Mesothelial cell of epicardium (in vitro differentiated cells): ENCODE results near the gene TDRD12. TPM values are rescaled to one million over a fixed set of nuclear protein-coding genes. Genes with fewer than 3 reads are reported as not detected.

ENCODE experiments used
- DNase-seq, 2 experiments: peaks; one replicate each; pipeline ENCODE4 v3.0.0; 2021; ENCODE audit warnings: low spot score in 2 of 2; ENCODE audit not compliant: unreplicated experiment in 2 of 2
- H3K27ac Mint-ChIP-seq: 2 replicates; pipeline ENCODE4 v1.8.0; 2021; ENCODE audit warnings: mixed read lengths
- H3K27me3 Mint-ChIP-seq: 2 replicates; pipeline ENCODE4 v1.8.0; 2021; ENCODE audit warnings: low read depth, mixed read lengths
- H3K36me3 Mint-ChIP-seq: 2 replicates; pipeline ENCODE4 v1.8.0; 2021; ENCODE audit warnings: mixed read lengths
- H3K4me1 Mint-ChIP-seq: 2 replicates; pipeline ENCODE4 v1.8.0; 2021; ENCODE audit warnings: mixed read lengths
- H3K4me3 Mint-ChIP-seq: 2 replicates; pipeline ENCODE4 v1.8.0; 2021; ENCODE audit warnings: mild to moderate bottlenecking, moderate library complexity, mixed read lengths
- H3K9me3 Mint-ChIP-seq: 2 replicates; pipeline ENCODE4 v1.8.0; 2021; ENCODE audit warnings: mixed read lengths
- total RNA-seq: library from RNA; stranded (reverse); gene quantifications from 3 replicates; pipeline ENCODE4 v1.2.1, GENCODE V29; 2021
- TF ChIP-seq, protein P1 (sequence below): fragments of 200-600 bp; sonication (generic); IDR thresholded peaks from one replicate; pipeline ENCODE4 v1.5.0; 2021; ENCODE audit warnings: antibody characterized with exemption; ENCODE audit not compliant: unreplicated experiment

The TDRD12 gene
- total RNA-seq, 1 donor from 2014 or later: 0.63 TPM

DNA sequence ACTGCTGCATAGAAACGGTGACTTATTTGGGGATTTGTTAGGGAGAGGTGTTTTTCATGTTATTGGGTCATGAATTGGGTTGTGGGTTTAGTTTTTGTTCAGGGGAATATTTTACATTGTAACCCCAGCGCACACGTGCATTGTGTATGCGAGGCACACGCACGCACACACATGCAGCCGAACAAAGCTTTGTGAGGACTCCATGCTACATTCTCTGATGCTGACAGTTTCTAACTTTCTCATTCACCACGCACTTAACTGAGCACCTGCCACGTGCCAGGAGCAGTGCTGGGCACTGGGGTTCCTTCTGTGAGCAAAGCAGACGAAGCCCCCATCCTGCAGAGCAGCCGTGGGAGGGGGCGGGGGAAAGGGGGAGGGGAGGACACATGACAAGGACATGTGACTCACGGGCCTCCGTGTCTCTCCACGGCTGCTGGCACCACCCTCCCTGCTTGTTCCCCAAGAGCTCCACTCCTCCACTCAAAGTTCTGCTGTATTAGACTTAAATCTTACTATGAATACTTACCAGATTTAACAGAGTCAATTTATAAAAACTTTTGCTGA is 94.4 kb downstream of the TDRD12 start:
- DNase-seq: no peak
- Mint-ChIP-seq H3K4me1 (peaks cover 3% of the 10 kb centered on the region), H3K4me3 (no peak overlapping the region), H3K27me3 (peaks cover 4% of the 10 kb centered on the region), H3K27ac (no peak overlapping the region), H3K36me3 (no peaks in the 10 kb centered on the region), H3K9me3 (no peaks in the 10 kb centered on the region)
- TF ChIP-seq, protein P1, sequence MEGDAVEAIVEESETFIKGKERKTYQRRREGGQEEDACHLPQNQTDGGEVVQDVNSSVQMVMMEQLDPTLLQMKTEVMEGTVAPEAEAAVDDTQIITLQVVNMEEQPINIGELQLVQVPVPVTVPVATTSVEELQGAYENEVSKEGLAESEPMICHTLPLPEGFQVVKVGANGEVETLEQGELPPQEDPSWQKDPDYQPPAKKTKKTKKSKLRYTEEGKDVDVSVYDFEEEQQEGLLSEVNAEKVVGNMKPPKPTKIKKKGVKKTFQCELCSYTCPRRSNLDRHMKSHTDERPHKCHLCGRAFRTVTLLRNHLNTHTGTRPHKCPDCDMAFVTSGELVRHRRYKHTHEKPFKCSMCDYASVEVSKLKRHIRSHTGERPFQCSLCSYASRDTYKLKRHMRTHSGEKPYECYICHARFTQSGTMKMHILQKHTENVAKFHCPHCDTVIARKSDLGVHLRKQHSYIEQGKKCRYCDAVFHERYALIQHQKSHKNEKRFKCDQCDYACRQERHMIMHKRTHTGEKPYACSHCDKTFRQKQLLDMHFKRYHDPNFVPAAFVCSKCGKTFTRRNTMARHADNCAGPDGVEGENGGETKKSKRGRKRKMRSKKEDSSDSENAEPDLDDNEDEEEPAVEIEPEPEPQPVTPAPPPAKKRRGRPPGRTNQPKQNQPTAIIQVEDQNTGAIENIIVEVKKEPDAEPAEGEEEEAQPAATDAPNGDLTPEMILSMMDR: no peak

DNA sequence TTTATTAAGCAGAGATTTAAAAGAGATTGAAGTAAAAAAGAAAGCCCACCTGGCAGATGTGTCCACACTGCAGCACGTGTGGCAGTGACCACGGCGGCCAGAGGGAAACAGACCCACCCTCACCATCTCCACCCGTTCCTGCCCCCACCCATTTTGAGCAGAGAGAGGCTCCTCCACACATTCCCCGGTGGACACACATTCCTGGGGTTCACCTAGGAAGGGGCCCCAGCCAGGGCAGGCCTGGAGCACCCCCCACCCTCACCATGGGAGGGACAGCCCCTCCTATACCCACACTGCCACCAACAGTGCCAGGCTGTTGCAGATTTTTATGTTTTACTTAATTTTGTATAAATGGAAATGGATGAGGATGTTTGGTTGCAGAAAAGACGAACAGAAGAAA is 95.1 kb downstream of the TDRD12 start:
- DNase-seq: no peak
- no peak overlapping the region for H3K27ac Mint-ChIP-seq

DNA sequence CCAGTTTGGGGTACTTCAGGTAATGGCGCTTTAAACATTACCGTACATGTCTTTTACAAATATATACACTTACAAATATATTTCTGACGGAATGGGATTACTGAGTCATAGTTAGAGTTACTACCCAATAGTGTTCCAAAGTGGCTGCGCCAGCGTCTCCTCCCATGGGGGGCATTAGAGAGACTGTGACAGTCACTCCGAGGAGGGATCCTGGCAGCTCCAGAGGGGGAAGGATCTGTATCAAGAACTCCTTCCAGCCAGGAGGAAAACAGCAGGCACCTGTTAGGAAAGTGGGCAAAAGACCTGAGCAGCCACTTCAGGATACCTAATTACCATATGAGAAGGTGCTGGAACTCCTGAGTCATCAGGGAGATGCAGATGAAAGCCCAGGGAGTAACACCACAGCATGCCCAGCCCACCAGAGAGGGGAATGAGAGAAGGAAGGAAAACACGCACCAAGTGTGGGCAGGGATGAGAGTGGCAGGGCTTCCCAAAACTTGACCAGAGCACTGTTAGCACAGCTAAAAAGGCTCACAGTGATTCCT is 97.1 kb downstream of the TDRD12 start:
- DNase-seq: no peak
- H3K9me3 Mint-ChIP-seq: no peaks in the 10 kb centered on the region
- H3K4me1 Mint-ChIP-seq: peaks cover 3% of the 10 kb centered on the region
- no peak overlapping the region for H3K4me3 Mint-ChIP-seq
- TF ChIP-seq, protein P1: no peak
- no peaks in the 10 kb centered on the region for H3K36me3 Mint-ChIP-seq
- H3K27ac Mint-ChIP-seq: no peak overlapping the region
- H3K27me3 Mint-ChIP-seq: peaks cover 7% of the 10 kb centered on the region

More for the DNA sequence above, 95.1 kb downstream of the TDRD12 start:
- H3K27me3 Mint-ChIP-seq: peaks cover 4% of the 10 kb centered on the region
- H3K9me3 Mint-ChIP-seq: no peaks in the 10 kb centered on the region
- peaks cover 3% of the 10 kb centered on the region for H3K4me1 Mint-ChIP-seq
- TF ChIP-seq, protein P1: no peak
- H3K4me3 Mint-ChIP-seq: no peak overlapping the region
- H3K36me3 Mint-ChIP-seq: no peaks in the 10 kb centered on the region

DNA sequence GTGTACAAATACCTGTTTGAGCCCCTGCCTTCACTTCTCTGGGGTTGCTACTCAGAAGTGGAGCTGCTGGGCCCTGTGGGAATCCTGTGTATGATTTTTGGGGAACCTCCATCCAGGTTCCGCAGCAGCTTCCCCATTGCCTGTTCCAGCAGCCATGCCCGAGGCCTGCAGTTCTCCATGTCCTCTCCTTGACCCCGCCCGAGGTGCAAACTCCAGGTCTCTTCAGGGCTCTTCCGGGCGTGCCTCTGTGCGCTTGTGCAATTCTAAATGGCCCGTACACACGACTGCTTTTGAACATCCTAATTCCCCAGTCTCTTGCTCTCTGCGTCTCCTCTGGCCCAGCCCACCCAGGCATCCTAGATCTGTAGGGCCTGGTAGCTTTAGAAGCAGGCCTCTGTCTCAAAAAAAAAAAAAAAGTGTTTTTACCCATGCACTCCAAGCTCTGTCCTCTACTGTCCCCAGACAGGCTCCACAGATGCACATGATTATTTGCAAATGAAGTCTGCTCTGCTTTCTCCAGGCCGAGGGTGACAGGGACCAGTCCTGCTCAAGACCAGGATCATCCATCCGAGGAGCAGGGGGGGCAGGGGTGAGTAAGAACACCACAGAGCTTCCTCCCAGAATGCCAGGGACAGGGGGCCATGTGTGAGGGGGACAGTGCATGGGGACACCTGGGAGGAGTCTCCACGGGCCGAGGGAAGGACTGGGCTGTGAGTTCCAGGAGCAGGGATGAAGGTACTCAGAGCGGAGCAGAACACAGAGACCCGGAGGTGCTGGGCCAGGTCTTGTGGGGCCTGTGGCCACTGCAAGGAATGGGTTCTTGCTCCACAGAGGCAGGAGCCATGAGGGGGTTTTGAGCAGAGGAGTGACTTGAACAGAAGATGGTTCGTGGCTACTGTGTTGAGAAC is 98.3 kb downstream of the TDRD12 start:
- DNase-seq: no peak
- no peaks in the 10 kb centered on the region for H3K9me3 Mint-ChIP-seq
- peaks cover 3% of the 10 kb centered on the region for H3K4me1 Mint-ChIP-seq
- H3K27me3 Mint-ChIP-seq: peaks cover 8% of the 10 kb centered on the region
- TF ChIP-seq, protein P1: no peak
- H3K27ac Mint-ChIP-seq: no peak overlapping the region
- no peaks in the 10 kb centered on the region for H3K36me3 Mint-ChIP-seq
- H3K4me3 Mint-ChIP-seq: no peak overlapping the region

DNA sequence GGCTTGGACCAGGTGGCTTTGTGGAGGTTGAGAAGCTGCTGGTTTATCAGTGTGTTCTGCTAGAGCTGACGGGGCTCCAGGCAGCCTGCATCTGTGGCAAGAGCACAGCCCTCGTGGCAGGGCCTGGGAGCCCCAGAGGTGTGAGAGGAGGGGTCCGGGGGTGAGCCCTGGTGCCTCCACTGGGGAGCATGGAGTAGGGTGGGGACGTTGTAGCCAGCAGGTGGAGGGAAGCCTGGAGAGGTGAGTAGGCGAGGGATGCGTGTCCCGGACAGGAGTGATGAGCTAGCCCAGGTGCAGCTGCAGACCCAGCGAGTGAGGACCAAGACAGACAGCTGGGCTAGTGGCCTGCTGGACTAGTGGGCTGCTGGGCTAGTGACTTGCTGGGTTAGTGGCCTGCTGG is 99.0 kb downstream of the TDRD12 start:
- Mint-ChIP-seq H3K9me3 (no peaks in the 10 kb centered on the region), H3K27me3 (peaks cover 8% of the 10 kb centered on the region), H3K36me3 (no peaks in the 10 kb centered on the region), H3K27ac (no peak overlapping the region), H3K4me1 (peaks cover 3% of the 10 kb centered on the region), H3K4me3 (no peak overlapping the region)
- TF ChIP-seq, protein P1: no peak
- DNase-seq: no peak
